ENCODE data around the gene NUDT8. TPM values are rescaled to one million over a fixed set of nuclear protein-coding genes. Genes with fewer than 3 reads are reported as not detected.
A peak's percentile ranks its signal among the peaks of the same experiment; 100 is the strongest.

The NUDT8 gene
- total and polyA plus RNA-seq, 2 donors (not counting 1 experiment from before 2014, with no cell fraction given): 6.9 to 7.1 TPM

GRCh38 chr11:67585911-67586310 is 43.8 kb downstream of the NUDT8 start:
- H3K79me2 ChIP-seq (ENCODE audit: control insufficient read depth, insufficient read depth, low read length): no peaks in the 10 kb centered on the region
- H3K9ac ChIP-seq (ENCODE audit: low read length): no peak overlapping the region
- 97% methylated on average over 4 of the region's 4 CpGs for WGBS (ENCODE audit: insufficient coverage)
- CTCF ChIA-PET: interaction anchor here (0.7 to 2.9 kb wide), 7 partner anchors 8 to 234 kb away, joined by 3 to 13 read pairs (median 4); partner anchors contain the start of gene NUDT8
- ATAC-seq (ENCODE audit: low read depth) (no peak), DNase-seq (no peak)
- peaks cover 74% of the 10 kb centered on the region for H3K4me1 Mint-ChIP-seq
- no peaks in the 10 kb centered on the region for H3K27me3 Mint-ChIP-seq
- H3K27ac Mint-ChIP-seq: peak overlapping the region; percentile 100
- peak overlapping the region; percentile 75 for H3K4me3 Mint-ChIP-seq
- H3K4me1 ChIP-seq (ENCODE audit: control insufficient read depth in 2 of 2, insufficient read depth in 2 of 2, low read length in 2 of 2): peaks cover 76 to 83% of the 10 kb centered on the region in 2 donors
- no peak overlapping the region for H2AFZ ChIP-seq (ENCODE audit: insufficient read depth, low read depth, low read length, poor library complexity, severe bottlenecking)
- H3K36me3 ChIP-seq (replicated peaks in 1 of 2; ENCODE audit: control extremely low read depth in 1 of 2, control insufficient read depth in 1 of 2, extremely low read depth in 1 of 2, insufficient read depth in 2 of 2, low read length in 1 of 2): no peaks in the 10 kb centered on the region
- POLR2A ChIA-PET: interaction anchor here (0.7 to 1.8 kb wide), 3 partner anchors 28 to 323 kb away, joined by 4 to 6 read pairs (median 5); partner anchors contain the start of gene NUDT8
- peak overlapping the region; percentile 94 for H3K4me2 ChIP-seq (replicated peaks; ENCODE audit: low read depth, low read length, poor library complexity, severe bottlenecking)
- no peak for TF ChIP-seq EZH2 (IDR thresholded peaks at IDR 0.05; ENCODE audit: borderline replicate concordance, insufficient read depth, low read depth, low read length, poor library complexity, severe bottlenecking)
- no peak for TF ChIP-seq CTCF (IDR thresholded peaks at IDR 0.05)
- no peak overlapping the region for H3K4me3 ChIP-seq (ENCODE audit: control extremely low read depth in 1 of 5, extremely low read depth in 1 of 5, insufficient read depth in 1 of 5, low read depth in 2 of 5, low read length in 4 of 5)
- H3K9me3 Mint-ChIP-seq (ENCODE audit: insufficient read depth): peaks cover 3% of the 10 kb centered on the region
- peaks cover 0 to 7% (median 0%) of the 10 kb centered on the region in 3 donors for H3K9me3 ChIP-seq (ENCODE audit: control extremely low read depth in 1 of 3, control insufficient read depth in 2 of 3, insufficient read depth in 1 of 3, low read length in 2 of 3)
- peak overlapping the region; percentile 85 to 91 for H3K27ac ChIP-seq (ENCODE audit: low read length in 2 of 2)
- no peaks in the 10 kb centered on the region for H3K27me3 ChIP-seq (replicated peaks in 1 of 4; ENCODE audit: control extremely low read depth in 1 of 4, control insufficient read depth in 3 of 4, insufficient read depth in 4 of 4, low read length in 3 of 4)
- intact Hi-C loops (cut with micrococcal nuclease): loop anchor here (10.0 kb wide), 2 partner anchors 181 to 321 kb away; partner anchors contain the start of genes GRK2, PPP1CA and TBC1D10C
- no peaks in the 10 kb centered on the region for H4K20me1 ChIP-seq (ENCODE audit: control insufficient read depth, insufficient read depth, low read length, poor library complexity, severe bottlenecking)

Data from B cell (primary cell).